Esophagus squamous epithelium (tissue), 5 donors: ENCODE results near the gene ENTPD1. TPM values are rescaled to one million over a fixed set of nuclear protein-coding genes. Genes with fewer than 3 reads are reported as not detected.
"Not testable (repeated sequence)": the region's sequence is repeated elsewhere in the genome, so short reads cannot be mapped to it uniquely, and the experiment has no call there.

Experiments
- DNase-seq: peaks from one replicate; lab custom pipeline; 2025; lab: John Stamatoyannopoulos, UW
- H3K27ac ChIP-seq, 4 donors: fragments of 200-600 bp; sonication (generic); one replicate each; pipeline ENCODE4 v1.5.1; 2016 to 2019; ENCODE audit warnings: mild to moderate bottlenecking in 1 of 4
- H3K27me3 ChIP-seq, 4 donors: fragments of 200-600 bp; sonication (generic); 1 replicate in 3 of 4; 2 replicates in 1 of 4; pipeline versions ENCODE4 v1.5.1 to v1.6.0; 2017 to 2021; ENCODE audit warnings: antibody characterized with exemption in 1 of 4
- H3K36me3 ChIP-seq, 3 donors: fragments of 200-600 bp; sonication (generic); one replicate each; pipeline ENCODE4 v1.5.1; 2016 to 2019
- H3K4me1 ChIP-seq, 3 donors: fragments of 200-600 bp; sonication (generic); one replicate each; pipeline ENCODE4 v1.5.1; 2017 to 2019
- H3K4me3 ChIP-seq, 4 donors: fragments of 200-600 bp; sonication (generic); 1 replicate in 3 of 4; 2 replicates in 1 of 4; pipeline ENCODE4 v1.5.1; 2016 to 2019; ENCODE audit warnings: mild to moderate bottlenecking in 2 of 4, moderate library complexity in 1 of 4
- H3K9me3 ChIP-seq, 3 donors: fragments of 200-600 bp; sonication (generic); one replicate each; pipeline ENCODE4 v1.5.1; 2016 to 2019
- POLR2A ChIP-seq, 4 donors: fragments of 450-650 bp; IDR thresholded peaks; one replicate each; pipeline ENCODE4 v1.6.1; 2017; ENCODE audit warnings: antibody characterized with exemption in 4 of 4, mild to moderate bottlenecking in 4 of 4, moderate library complexity in 3 of 4
- WGBS, 2 donors: methylation state at CpG; one replicate each; pipeline ENCODE4 v1.1.5; 2018; 5-methylcytosine and 5-hydroxymethylcytosine counted together
- intact Hi-C: fragments of 100-400 bp; cut with DNase I; formaldehyde crosslinking; loops from one replicate; pipeline ENCODE4 v1.15.0; 2022
- total RNA-seq, 4 donors: library from RNA; depleted of rRNA; stranded (reverse); fragments of >200 nt; gene quantifications; one replicate each; pipeline ENCODE4 v1.1.0, GENCODE V29; 2016
- TF ChIP-seq, protein P1 (sequence below), 6 experiments: fragments of 450-650 bp in 4 of 6; fragments of 200-600 bp in 2 of 6; sonication (generic) in 2 of 6; IDR thresholded peaks; one replicate each; pipeline ENCODE4 v1.5.1; 2016 to 2019; ENCODE audit warnings: antibody characterized with exemption in 6 of 6, mild to moderate bottlenecking in 4 of 6, moderate library complexity in 4 of 6
- donor health status: DM: yes; HTN: yes; CAD: no.

Gene ENTPD1
- total RNA-seq, 4 donors from 2014 or later = 7.7 to 34.5 (median 10.1) TPM

DNA sequence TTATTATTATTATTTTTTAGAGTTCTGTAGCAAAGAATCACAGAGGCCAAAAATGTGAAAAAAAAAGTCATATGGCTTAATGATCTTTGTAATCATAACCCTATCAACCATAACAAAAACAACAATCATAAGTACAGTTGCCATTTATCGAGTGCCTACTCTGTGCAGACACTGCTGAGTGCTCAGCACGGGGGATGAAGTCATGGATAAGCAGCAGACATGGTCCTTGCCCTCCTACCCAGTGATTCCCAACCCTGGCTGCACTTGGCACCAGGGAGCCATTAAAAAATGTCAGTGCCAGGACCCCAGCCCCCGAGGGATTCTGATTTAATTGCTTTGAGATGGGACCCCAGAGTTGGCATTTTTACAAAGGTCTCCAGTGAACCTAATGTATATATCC lies 38.2 kb downstream of the ENTPD1 start:
- no peak for DNase-seq
- intact Hi-C loops = no loop called here
- no peaks in the 10 kb centered on the region for H3K9me3 ChIP-seq
- TF ChIP-seq, protein P1, sequence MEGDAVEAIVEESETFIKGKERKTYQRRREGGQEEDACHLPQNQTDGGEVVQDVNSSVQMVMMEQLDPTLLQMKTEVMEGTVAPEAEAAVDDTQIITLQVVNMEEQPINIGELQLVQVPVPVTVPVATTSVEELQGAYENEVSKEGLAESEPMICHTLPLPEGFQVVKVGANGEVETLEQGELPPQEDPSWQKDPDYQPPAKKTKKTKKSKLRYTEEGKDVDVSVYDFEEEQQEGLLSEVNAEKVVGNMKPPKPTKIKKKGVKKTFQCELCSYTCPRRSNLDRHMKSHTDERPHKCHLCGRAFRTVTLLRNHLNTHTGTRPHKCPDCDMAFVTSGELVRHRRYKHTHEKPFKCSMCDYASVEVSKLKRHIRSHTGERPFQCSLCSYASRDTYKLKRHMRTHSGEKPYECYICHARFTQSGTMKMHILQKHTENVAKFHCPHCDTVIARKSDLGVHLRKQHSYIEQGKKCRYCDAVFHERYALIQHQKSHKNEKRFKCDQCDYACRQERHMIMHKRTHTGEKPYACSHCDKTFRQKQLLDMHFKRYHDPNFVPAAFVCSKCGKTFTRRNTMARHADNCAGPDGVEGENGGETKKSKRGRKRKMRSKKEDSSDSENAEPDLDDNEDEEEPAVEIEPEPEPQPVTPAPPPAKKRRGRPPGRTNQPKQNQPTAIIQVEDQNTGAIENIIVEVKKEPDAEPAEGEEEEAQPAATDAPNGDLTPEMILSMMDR (IDR thresholded peaks at IDR 0.05) = no peak
- TF ChIP-seq POLR2A (IDR thresholded peaks at IDR 0.05) = no peak
- WGBS, 2 donors = 50 to 59% methylated on average over 3 of the region's 3 CpGs
- H3K4me3 ChIP-seq = no peak overlapping the region
- peaks cover 5 to 37% (median 27%) of the 10 kb centered on the region in 3 donors for H3K4me1 ChIP-seq
- no peaks in the 10 kb centered on the region for H3K27me3 ChIP-seq
- H3K27ac ChIP-seq = peak overlapping the region in 3 of 4 donors; percentile 70 to 74 (median 72)
- H3K36me3 ChIP-seq = no peaks in the 10 kb centered on the region

- WGBS, 2 donors = 74 to 75% methylated on average over 3 of the region's 3 CpGs
- TF ChIP-seq POLR2A (IDR thresholded peaks at IDR 0.05) = no peak
- TF ChIP-seq, protein P1 (IDR thresholded peaks at IDR 0.05) = no peak
- intact Hi-C loops = no loop called here
- Histone ChIP-seq H3K36me3 (no peaks in the 10 kb centered on the region), H3K4me1 (peaks cover 5 to 37% (median 26%) of the 10 kb centered on the region in 3 donors), H3K27ac (peak overlapping the region in 2 of 4 donors; percentile 70 to 72), H3K27me3 (no peaks in the 10 kb centered on the region), H3K9me3 (no peaks in the 10 kb centered on the region), H3K4me3 (no peak overlapping the region)
- DNase-seq = no peak
Measured at GRCh38 chr10:95795602-95796001, 39.6 kb downstream of the ENTPD1 start.

GRCh38 chr10:95796504-95796903 lies 40.5 kb downstream of the ENTPD1 start:
- intact Hi-C loops = no loop called here
- TF ChIP-seq POLR2A (IDR thresholded peaks at IDR 0.05) = no peak
- TF ChIP-seq, protein P1 (IDR thresholded peaks at IDR 0.05) = no peak
- no peaks in the 10 kb centered on the region for H3K36me3 ChIP-seq
- no peaks in the 10 kb centered on the region for H3K27me3 ChIP-seq
- no peaks in the 10 kb centered on the region for H3K9me3 ChIP-seq
- DNase-seq = no peak
- H3K4me1 ChIP-seq = peaks cover 5 to 36% (median 26%) of the 10 kb centered on the region in 3 donors
- H3K27ac ChIP-seq = no peak overlapping the region
- no peak overlapping the region for H3K4me3 ChIP-seq

- Histone ChIP-seq H3K9me3 (no peaks in the 10 kb centered on the region), H3K36me3 (no peaks in the 10 kb centered on the region), H3K27ac (peak overlapping the region in 1 of 4 donors; percentile 22), H3K4me3 (no peak overlapping the region), H3K27me3 (no peaks in the 10 kb centered on the region), H3K4me1 (peaks cover 2 to 19% (median 18%) of the 10 kb centered on the region in 3 donors)
- no peak for DNase-seq
- TF ChIP-seq, protein P1 (IDR thresholded peaks at IDR 0.05) = no peak
- no peak for TF ChIP-seq POLR2A (IDR thresholded peaks at IDR 0.05)
- intact Hi-C loops = no loop called here
Measured at GRCh38 chr10:95798096-95798855, 42.3 kb downstream of the ENTPD1 start.

- WGBS, 2 donors = 76 to 93% methylated on average over 2 of the region's 2 CpGs
- H3K36me3 ChIP-seq, H3K27ac ChIP-seq, H3K4me1 ChIP-seq, H3K4me3 ChIP-seq, DNase-seq, intact Hi-C loops, H3K9me3 ChIP-seq, H3K27me3 ChIP-seq: not testable (repeated sequence)
Measured at GRCh38 chr10:95800286-95800685, 44.3 kb downstream of the ENTPD1 start.

- intact Hi-C loops, H3K4me3 ChIP-seq, H3K27me3 ChIP-seq, H3K4me1 ChIP-seq, H3K36me3 ChIP-seq, DNase-seq, H3K9me3 ChIP-seq, H3K27ac ChIP-seq: not testable (repeated sequence)
- 52 to 70% methylated on average over 2 to 3 of the region's 11 CpGs for WGBS, 2 donors
Measured at GRCh38 chr10:95806687-95807380, 50.9 kb downstream of the ENTPD1 start.

DNA sequence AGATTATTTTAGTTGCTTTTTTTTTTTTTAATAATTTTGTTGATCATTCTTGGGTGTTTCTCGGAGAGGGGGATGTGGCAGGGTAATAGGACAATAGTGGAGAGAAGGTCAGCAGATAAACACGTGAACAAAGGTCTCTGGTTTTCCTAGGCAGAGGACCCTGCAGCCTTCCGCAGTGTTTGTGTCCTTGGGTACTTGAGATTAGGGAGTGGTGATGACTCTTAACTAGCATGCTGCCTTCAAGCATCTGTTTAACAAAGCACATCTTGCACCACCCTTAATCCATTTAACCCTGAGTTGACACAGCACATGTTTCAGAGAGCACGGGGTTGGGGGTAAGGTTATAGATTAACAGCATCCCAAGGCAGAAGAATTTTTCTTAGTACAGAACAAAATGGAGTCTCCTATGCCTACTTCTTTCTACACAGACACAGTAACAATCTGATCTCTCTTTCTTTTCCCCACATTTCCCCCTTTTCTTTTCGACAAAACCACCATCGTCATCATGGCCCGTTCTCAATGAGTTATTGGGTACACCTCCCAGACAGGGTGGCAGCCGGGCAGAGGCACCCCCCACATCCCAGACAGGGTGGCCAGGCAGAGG lies 52.8 kb downstream of the ENTPD1 start:
- DNase-seq, H3K27me3 ChIP-seq, H3K9me3 ChIP-seq, H3K36me3 ChIP-seq, H3K27ac ChIP-seq, H3K4me3 ChIP-seq, intact Hi-C loops: not testable (repeated sequence)
- WGBS, 2 donors = 72 to 78% methylated on average over 7 of the region's 8 CpGs
- peaks cover 2 to 15% (median 4%) of the 10 kb centered on the region in 3 donors for H3K4me1 ChIP-seq
